GM12891 (cell line): Measurements from ENCODE around the gene EXOSC6.
"Not testable (repeated sequence)": the region's sequence is repeated elsewhere in the genome, so short reads cannot be mapped to it uniquely, and the experiment has no call there.

ENCODE experiments used
- POLR2A ChIP-seq: IDR thresholded peaks from 2 replicates; pipeline ENCODE4 v1.6.1; 2011; ENCODE audit warnings: low read depth, low read length, control low read depth
- POLR2AphosphoS5 ChIP-seq: IDR thresholded peaks from 2 replicates; pipeline ENCODE4 v1.6.1; 2011; ENCODE audit warnings: low read depth, low read length, control low read depth
- SPI1 ChIP-seq: IDR thresholded peaks from 2 replicates; pipeline ENCODE4 v1.6.1; 2011; ENCODE audit warnings: low read depth, low read length, control low read depth

GRCh38 chr16:70259903-70260302 is 8.2 kb upstream of the EXOSC6 start:
- not testable (repeated sequence) for TF ChIP-seq POLR2A, POLR2AphosphoS5, SPI1
